ENCODE results near the gene ZFHX3.

ZFHX3 gene

GRCh38 chr16:72847187-72848027 is 200.5 kb downstream of the ZFHX3 start:
- DNase-seq (ENCODE audit: low read depth): no peak

GRCh38 chr16:72846594-72846993 is 201.3 kb downstream of the ZFHX3 start:
- no peak for DNase-seq (ENCODE audit: low read depth)

- no peak for DNase-seq (ENCODE audit: low read depth)
Measured at GRCh38 chr16:72845322-72846020, 202.5 kb downstream of the ZFHX3 start.

GRCh38 chr16:72844225-72844920 is 203.6 kb downstream of the ZFHX3 start:
- DNase-seq (ENCODE audit: low read depth): no peak

- DNase-seq (ENCODE audit: low read depth): no peak
Measured at GRCh38 chr16:72841506-72841905, 206.4 kb downstream of the ZFHX3 start.

- DNase-seq (ENCODE audit: low read depth): no peak
Measured at GRCh38 chr16:72840631-72841381, 207.1 kb downstream of the ZFHX3 start.

- DNase-seq (ENCODE audit: low read depth): no peak
Measured at GRCh38 chr16:72838951-72839350, 209.0 kb downstream of the ZFHX3 start.

- no peak for DNase-seq (ENCODE audit: low read depth)
Measured at GRCh38 chr16:72838586-72838910, 209.4 kb downstream of the ZFHX3 start.

- DNase-seq (ENCODE audit: low read depth): no peak
Measured at GRCh38 chr16:72837846-72838585, 209.9 kb downstream of the ZFHX3 start.

GRCh38 chr16:72836985-72837384 is 210.9 kb downstream of the ZFHX3 start:
- no peak for DNase-seq (ENCODE audit: low read depth)

GRCh38 chr16:72836181-72836580 is 211.7 kb downstream of the ZFHX3 start:
- no peak for DNase-seq (ENCODE audit: low read depth)

- no peak for DNase-seq (ENCODE audit: low read depth)
Measured at GRCh38 chr16:72835086-72835485, 212.8 kb downstream of the ZFHX3 start.

GRCh38 chr16:72834499-72834898 is 213.4 kb downstream of the ZFHX3 start:
- no peak for DNase-seq (ENCODE audit: low read depth)

GRCh38 chr16:72833969-72834368 is 214.0 kb downstream of the ZFHX3 start:
- DNase-seq (ENCODE audit: low read depth): no peak

GRCh38 chr16:72833482-72833881 is 214.4 kb downstream of the ZFHX3 start:
- DNase-seq (ENCODE audit: low read depth): no peak

- DNase-seq (ENCODE audit: low read depth): peak; percentile 45
Measured at GRCh38 chr16:72832621-72833248, 215.2 kb downstream of the ZFHX3 start.

- no peak for DNase-seq (ENCODE audit: low read depth)
Measured at GRCh38 chr16:72829846-72830775, 217.8 kb downstream of the ZFHX3 start.

GRCh38 chr16:72827866-72828265 is 220.1 kb downstream of the ZFHX3 start:
- DNase-seq (ENCODE audit: low read depth): no peak

GRCh38 chr16:72825912-72826621 is 221.9 kb downstream of the ZFHX3 start:
- no peak for DNase-seq (ENCODE audit: low read depth)

All from activated T-helper 9 cell treated with anti-CD3 and anti-CD28 coated beads, Interleukin-2, amount 50 U/mL, for 16 hours (primary cell).